Inflammatory macrophage treated with lipopolysaccharide for 4 hours (primary cell): Measurements from ENCODE around the gene PPP1R11.
A peak's percentile ranks its signal among the peaks of the same experiment; 100 is the strongest.
"Not testable (repeated sequence)": the region's sequence is repeated elsewhere in the genome, so short reads cannot be mapped to it uniquely, and the experiment has no call there.

ENCODE experiments used
- DNase-seq: peaks from one replicate; pipeline ENCODE4 v3.0.0-alpha.2; 2020

PPP1R11 gene

DNA sequence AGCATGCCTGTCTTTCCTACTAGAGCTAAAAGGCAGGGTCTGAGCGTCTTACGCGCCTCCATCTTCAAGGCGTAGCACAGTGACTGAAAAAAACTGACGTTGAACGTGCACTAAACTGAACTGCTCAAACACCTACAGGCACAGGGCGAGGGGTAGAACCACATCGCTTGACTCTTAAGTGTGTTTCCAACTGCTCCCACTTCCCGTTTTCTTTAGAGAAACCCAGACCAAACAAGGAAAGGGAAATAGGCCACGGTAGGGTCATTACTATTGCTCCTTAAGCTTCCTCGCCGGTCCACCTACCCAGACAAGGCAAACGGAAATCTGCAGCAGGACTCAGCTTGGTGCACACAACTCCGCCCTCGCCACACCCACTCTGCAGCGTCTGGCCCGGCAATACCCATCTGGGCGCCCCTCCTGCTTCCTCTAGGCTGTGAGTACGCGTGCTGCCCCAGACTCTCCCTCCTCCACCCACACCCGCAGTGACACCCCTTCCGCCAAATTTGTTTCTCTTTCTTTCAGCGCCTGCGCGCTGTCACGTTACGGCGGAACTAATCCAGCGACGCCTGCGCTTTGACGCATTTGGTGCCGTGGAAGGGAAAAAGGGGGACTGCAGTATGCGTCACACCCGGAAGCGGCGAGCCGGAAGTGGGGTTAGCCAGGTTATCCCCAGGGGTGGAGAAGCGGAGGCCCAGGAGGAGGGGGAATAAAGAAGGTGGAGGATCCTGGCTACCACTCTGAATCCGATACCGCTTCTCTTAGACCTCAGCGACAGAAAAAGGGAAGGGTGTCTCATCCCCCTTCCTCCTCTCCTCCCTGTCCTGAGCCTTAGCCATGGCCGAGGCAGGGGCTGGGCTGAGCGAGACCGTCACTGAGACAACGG lies at the start of gene PPP1R11:
TSS of gene PPP1R11 (plus strand) at position 622 of the 883 bp plus-strand sequence. CDS start at position 835, 213 bp downstream.
- peak; percentile 100 for DNase-seq

DNA sequence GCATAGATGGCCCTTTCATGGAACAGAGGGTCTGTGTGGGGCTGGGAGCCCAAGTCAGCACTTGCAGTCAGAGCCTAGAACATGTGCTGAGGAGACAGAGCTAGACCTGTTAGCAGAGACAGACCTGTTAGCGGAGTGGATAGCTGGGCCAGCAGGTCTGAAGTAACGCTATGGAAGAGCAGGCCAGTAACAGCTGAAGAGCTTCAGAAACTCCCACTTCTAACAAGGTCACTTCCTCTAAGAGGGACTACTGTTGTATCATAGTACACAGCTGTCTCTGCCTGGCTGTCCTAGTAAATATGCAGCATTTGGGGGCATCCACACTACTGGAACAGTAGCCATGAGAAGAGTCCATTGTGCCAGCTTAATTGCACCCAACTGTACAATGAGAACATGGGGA lies 47.2 kb upstream of the PPP1R11 start:
- DNase-seq = peak; percentile 31

DNA sequence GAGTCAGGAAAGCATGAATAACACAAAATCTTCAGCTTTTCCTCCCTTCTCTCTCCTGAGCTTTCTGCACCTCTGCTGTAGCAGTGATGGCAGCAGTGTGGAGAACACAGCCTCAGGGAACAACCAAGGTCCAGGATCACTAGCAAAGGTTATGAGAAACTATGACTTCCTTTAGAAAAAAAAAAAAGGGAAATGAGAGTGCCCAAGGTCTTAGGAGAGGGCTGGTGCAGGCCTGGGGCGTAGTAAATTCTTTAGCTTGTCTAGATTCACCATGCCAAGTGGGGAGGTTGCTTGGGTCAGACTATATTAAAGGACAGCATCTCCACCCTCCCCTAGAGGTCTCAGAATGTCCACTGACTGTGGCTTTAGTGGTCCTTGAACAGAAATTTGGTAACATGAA lies 46.4 kb upstream of the PPP1R11 start:
- DNase-seq = peak; percentile 36

DNA sequence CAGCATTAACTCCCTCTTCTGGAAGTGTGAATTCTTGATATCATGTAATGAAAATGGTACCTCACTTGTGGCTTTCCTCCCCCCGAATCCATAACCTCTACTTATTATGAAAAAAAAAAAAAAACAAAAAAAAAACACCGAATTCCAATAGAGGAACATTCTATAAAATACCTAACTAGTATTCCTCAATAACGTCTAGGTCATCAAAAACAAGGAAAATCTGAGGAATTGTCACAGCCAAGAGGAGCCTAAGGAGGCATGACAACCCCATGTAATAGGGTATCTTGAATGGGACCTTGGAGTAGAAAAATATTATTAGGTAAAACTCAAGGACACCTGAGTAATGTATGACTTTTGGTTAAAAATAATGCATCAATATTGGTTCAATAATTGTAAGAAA lies 44.8 kb upstream of the PPP1R11 start:
- DNase-seq = no peak

DNA sequence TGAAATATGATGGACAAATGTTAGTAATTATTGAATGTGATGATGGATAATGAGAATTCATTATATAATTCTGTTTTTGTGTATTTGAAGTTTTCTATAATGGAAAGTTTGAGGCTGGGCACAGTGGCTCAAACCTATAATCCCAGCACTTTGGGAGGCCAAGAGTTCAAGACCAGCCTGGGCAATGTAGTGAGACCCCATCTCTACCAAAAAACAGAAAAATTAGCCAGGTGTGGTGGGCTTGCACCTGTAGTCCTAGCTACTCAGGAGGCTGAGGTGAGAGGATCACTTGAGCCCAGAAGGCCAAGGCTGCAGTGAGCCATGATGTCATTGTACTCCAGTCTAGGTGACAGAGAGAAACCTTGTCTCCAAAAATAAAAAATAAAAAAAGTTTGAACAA lies 44.3 kb upstream of the PPP1R11 start:
- not testable (repeated sequence) for DNase-seq

- DNase-seq = no peak
Measured at GRCh38 chr6:30025186-30025585, 41.8 kb upstream of the PPP1R11 start.

- DNase-seq = peak; percentile 52
Measured at GRCh38 chr6:30029588-30029987, 37.4 kb upstream of the PPP1R11 start.

GRCh38 chr6:30031381-30031780 lies 35.6 kb upstream of the PPP1R11 start:
- no peak for DNase-seq

DNA sequence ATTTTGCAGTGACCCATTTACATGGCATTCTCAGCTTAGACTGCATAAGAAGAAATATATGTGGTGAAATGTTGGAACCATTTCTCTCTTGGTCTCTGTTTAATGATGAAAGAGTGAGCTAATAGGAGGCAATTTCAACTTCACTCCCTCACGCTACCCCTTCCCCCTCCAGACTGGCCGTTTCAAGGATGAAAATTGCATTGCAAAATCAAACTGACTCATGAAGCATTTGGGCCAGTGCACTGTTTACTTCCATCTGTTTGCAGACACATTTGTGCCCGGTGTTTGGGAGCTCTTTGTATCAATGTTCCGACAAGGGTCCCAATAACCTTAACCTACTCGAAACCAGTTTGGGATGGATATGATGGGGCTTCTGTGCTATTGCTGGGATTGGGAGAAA lies 33.6 kb upstream of the PPP1R11 start:
- DNase-seq = peak; percentile 86

- peak; percentile 56 for DNase-seq
Measured at GRCh38 chr6:30035784-30036183, 31.2 kb upstream of the PPP1R11 start.

- DNase-seq = peak; percentile 41
Measured at GRCh38 chr6:30037182-30037788, 29.7 kb upstream of the PPP1R11 start.

DNA sequence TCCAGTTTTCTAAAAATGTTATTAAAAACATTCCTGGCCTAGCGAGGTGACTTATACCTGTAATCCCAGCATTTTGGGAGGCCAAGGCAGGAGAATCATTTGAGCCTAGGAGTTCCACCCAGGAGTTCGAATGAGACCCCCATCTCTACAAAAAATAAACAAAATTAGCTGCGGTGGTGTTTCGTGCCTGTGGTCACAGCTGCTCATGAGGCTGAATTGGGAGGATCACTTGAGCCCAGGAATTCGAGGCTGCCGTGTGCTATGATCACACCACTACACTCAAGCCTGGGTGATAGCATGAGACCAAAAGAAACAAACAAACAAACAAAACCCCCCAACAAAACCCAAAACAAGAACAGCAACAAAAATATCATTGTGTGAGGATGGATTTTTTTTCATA lies 25.8 kb upstream of the PPP1R11 start:
- no peak for DNase-seq

DNA sequence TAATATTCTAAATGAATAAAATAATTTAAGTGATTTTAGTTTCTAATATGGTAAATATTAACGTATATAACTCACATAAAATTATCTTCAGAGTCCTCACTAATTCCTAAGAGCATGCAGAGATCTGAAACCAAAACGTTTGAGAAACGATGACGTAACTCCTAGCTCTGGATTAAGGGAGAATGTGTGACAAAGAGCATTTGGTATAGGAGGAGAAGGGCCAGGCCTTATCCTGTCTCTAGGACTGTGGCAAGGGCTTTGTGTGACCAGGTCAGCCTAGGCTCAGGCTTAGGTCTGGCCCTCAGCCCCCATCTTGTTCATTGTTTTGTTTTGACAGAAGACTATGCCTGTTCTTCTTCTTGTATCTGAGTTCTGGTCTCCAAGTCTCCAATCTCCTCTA lies 25.2 kb upstream of the PPP1R11 start:
- peak; percentile 60 for DNase-seq

- DNase-seq = peak; percentile 78
Measured at GRCh38 chr6:30042476-30042875, 24.5 kb upstream of the PPP1R11 start.

GRCh38 chr6:30042914-30043313 lies 24.1 kb upstream of the PPP1R11 start:
- no peak for DNase-seq

DNA sequence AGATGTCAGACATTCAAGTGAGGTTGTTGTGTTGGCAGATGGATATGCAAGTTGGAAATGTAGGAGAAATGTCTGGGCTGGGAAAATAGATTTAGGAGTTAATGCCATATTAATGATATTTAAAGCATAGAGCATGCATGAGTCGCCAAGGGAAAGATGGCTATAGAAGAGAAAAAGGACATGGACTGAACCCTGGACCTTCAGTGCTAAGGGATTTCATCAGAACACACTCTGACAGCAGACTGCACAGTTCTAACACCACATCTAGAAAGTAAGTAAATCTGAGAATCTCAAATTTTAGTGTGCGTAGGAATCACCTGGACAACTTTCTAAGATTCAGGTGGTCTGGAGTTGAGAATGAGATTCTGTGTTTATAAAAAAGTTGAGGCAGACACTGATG lies 23.3 kb upstream of the PPP1R11 start:
- DNase-seq = no peak

DNA sequence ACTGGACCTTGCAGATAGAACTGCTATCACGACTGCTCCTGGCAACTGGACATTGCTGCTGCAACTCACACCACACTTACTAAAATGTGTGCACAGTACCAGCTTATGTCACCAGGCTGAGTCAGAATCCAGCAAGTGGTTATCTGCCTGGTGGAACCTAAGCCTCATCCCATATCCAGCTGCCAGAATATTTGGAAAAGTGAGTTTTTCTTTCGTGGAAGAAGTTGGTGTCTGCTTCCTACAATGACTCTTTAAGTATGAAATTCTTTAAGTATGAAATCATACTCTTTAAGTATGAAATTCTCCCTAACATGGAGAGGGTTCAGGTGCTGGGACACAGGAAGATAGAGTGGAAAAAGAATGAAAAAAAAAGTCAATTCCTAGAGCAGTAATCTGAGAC lies 22.4 kb upstream of the PPP1R11 start:
- DNase-seq = no peak

GRCh38 chr6:30047220-30047619 lies 19.8 kb upstream of the PPP1R11 start:
- DNase-seq = peak; percentile 75

DNA sequence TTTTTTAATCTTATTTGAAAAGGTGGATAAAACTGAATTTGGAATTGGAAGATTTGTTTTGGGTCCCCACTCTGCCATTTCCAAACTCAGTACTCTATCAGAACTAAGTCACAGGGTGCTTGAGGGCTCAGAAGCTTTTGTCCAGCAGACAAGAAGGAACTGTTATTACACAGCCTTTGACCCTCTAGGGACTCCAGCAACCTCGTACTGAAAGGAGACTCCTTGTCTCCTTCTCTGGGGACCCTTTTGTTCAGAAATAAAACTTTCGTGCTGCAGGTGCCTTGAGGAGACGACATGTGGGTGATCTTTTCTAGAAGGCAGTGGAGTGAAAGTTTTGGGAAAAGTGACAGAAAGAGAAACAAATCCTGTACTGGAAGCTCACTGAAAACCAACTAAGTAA lies 13.3 kb upstream of the PPP1R11 start:
- DNase-seq = no peak

DNA sequence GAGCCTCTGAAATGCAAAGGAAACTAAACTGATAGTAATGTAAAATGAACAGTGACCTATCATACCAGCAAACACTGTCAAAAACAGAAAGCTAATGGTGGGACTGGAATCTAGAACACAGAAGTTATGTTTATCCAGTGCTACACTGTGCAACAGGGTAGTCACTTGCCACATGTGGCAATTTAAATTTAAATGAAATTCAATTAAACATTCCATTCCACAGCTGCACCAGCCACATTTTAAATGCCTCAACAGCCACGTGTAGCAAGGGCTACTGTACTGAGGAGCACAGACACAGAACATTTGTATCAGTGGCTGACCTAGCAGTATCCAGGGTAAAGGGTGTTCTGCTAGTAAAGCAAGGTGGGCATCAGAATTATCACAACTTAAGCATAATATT lies 11.5 kb upstream of the PPP1R11 start:
- DNase-seq = no peak

- peak; percentile 60 for DNase-seq
Measured at GRCh38 chr6:30060606-30061091, 6.3 kb upstream of the PPP1R11 start.

- DNase-seq = peak; percentile 98
Measured at GRCh38 chr6:30061092-30061857, 5.7 kb upstream of the PPP1R11 start, which contains the start of gene POLR1H. TSS of gene POLR1H (plus strand) at chr6:30061265. CDS start at chr6:30061525, 260 bp downstream.

GRCh38 chr6:30061858-30062458 lies 5.0 kb upstream of the PPP1R11 start:
- no peak for DNase-seq
